Left renal pelvis (tissue), 4 donors: ENCODE results near the gene ADIPOR2. TPM values are rescaled to one million over a fixed set of nuclear protein-coding genes. Genes with fewer than 3 reads are reported as not detected.
A peak's percentile ranks its signal among the peaks of the same experiment; 100 is the strongest.

Experiments
- DNase-seq, 4 donors: peaks; one replicate each; pipeline ENCODE4 v3.0.0-alpha.2; 2013; ENCODE audit warnings: low read depth in 4 of 4, low spot score in 3 of 4
- polyA plus RNA-seq, 4 donors: library from polyadenylated mRNA; unstranded; fragments of 120-200 nt; gene quantifications; one replicate each; pipeline ENCODE4 v1.2.1, GENCODE V29; 2013; ENCODE audit not compliant: insufficient read length in 4 of 4

The ADIPOR2 gene
- 10 to 100 TPM; 41.2 to 50.7 (median 47.9) TPM for polyA plus RNA-seq

DNA sequence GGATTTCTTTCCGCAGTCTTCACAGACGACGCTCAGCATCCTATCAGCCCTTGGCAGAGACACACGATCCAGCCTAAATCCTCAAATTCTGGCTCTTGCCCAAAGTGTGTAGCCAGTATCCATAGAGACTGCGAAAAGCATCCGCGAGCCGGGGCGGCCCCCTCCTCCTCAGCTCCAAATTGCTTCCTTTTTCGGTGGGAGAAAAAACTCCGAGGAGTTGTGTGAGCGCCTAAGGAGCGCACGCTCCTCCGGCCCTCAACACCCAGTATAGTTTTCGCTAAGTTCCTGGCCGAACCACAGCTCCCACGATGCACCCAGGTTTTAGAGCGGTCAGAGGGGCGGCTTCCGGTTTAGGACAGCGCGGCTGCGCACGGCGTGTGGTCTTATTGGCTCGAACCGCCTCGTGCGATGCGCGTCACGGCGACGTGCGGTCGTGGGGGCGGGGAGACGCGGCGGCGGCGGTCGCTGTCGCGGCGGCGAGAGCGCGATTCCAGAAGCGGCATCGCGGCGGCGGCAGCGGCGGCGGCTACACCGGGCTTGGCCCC lies at the start of gene ADIPOR2:
TSS of gene ADIPOR2 (plus strand) at position 493 of the 545 bp plus-strand sequence. CDS start 63,274 bp downstream, outside the sequence.
- DNase-seq, result peak; percentile 85 to 92 (median 90)

DNA sequence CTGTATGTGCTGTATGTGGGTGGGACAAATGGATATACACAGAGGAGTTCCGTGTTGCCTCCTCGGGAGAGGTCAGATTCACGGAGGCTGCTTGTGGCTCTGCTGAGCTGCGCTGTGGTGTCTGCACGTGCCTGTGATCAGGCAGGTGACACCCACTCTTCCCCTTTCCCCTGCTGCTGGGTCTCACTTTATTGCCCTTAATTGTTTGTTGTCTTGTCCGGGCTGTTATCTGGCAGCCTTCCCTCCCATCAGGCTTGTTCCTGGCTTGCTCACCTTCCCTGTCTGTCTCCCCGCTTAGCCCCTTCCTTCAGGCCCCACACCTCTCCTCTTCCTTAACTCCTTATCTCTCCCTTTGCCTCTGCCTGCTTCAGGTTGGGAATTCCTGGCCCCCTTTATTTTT lies 48.4 kb upstream of the ADIPOR2 start:
- DNase-seq, result no peak

- no peak for DNase-seq
Measured at GRCh38 chr12:1643043-1643442, 47.8 kb upstream of the ADIPOR2 start.

- no peak for DNase-seq
Measured at GRCh38 chr12:1643905-1644533, 46.9 kb upstream of the ADIPOR2 start.

DNA sequence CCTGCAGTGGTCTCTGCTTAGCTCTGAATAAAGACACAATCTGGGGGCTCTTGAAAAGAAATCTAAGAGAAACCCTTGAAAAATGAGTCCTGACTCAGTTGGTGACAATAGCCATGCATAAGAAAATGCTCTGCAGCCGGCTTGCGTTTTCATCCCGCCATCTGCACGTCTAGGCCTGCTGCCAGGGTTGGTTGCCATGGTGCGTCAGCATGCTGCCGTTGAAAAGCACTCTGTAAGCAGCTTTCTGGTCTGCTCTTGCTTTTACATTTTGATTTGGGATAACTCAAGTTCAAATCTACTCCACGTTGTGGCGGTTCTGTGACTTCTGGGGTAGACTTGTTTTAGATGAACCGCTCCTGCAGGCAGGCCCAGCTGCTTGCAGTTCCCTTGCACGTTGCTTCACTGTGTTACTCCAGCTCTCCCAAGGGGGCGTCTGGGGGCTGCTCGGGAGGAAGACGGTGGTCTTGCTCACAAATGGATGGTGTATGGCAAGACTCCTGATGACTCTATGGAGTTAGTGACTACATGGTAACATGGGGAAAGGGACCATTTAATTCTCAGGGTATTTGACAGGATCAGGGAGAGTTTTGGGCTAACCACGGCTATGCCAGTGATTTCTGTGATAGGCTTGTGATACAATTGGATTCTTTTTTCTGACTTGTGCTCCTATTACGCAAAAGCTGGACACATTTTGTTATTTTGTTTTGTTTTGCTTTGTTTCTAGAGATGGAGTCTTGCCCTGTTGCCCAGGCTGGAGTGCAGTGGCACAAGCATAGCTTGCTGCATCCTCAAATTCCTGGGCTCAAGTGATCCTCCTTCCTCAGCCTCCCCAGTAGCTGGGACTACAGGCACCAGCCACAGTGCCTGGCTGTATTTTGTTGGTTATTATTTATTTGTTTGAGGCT lies 46.1 kb upstream of the ADIPOR2 start:
- DNase-seq, result peak in 1 of 4 donors; percentile 56

DNA sequence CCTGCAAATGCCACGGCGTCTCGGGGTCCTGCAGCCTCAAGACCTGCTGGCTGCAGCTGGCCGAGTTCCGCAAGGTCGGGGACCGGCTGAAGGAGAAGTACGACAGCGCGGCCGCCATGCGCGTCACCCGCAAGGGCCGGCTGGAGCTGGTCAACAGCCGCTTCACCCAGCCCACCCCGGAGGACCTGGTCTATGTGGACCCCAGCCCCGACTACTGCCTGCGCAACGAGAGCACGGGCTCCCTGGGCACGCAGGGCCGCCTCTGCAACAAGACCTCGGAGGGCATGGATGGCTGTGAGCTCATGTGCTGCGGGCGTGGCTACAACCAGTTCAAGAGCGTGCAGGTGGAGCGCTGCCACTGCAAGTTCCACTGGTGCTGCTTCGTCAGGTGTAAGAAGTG lies 45.1 kb upstream of the ADIPOR2 start:
- no peak for DNase-seq

DNA sequence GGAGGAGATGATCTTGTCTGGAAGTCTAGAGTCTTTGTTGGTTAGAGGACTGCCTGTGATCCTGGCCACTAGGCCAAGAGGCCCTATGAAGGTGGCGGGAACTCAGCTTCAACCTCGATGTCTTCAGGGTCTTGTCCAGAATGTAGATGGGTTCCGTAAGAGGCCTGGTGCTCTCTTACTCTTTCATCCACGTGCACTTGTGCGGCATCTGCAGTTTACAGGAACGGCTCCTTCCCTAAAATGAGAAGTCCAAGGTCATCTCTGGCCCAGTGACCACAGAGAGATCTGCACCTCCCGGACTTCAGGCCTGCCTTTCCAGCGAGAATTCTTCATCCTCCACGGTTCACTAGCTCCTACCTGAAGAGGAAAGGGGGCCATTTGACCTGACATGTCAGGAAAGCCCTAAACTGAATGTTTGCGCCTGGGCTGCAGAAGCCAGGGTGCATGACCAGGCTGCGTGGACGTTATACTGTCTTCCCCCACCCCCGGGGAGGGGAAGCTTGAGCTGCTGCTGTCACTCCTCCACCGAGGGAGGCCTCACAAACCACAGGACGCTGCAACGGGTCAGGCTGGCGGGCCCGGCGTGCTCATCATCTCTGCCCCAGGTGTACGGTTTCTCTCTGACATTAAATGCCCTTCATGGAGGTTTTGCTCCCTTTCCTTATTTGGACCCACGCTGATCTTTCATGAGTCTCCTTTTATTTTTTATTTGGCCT lies 44.1 kb upstream of the ADIPOR2 start:
- DNase-seq, result no peak

DNA sequence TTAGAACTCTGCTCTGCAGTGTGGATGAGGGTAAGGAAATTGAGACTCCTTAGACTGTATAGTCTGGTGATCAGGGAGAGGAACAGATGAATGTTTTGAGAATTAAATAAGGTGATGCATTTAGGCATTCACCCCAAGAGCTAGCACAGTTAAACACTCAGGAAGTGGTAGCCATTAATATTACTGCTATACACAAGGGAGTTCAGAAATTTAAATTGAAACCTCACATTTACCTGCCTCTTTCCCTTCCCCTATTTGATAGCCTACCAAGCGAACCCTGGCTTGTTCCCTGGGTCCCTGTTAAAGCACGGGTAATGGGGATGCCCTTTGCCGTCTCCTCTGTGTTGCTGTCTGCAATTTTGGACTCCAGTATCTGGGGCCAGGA lies 43.6 kb upstream of the ADIPOR2 start:
- DNase-seq, result no peak

- DNase-seq, result no peak
Measured at GRCh38 chr12:1650260-1650977, 40.5 kb upstream of the ADIPOR2 start.

DNA sequence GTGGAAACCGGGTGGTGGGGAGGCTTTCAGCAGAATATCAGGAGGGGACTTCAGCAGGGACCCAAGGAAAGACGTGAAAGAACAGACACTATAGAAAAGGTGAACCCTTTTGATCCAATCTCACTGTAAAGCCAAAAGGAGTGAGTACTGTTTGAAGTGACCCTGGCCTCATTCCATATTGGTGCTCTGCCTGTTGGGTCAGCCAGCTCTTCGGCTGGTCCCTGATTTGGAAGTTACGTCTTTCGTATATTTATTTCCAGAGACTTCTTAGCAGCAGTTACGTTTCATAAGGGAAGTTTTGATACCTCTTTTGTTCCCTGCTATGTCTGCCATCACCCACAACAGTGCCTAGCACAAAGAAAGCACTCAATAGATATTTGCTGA lies 39.9 kb upstream of the ADIPOR2 start:
- DNase-seq, result no peak

DNA sequence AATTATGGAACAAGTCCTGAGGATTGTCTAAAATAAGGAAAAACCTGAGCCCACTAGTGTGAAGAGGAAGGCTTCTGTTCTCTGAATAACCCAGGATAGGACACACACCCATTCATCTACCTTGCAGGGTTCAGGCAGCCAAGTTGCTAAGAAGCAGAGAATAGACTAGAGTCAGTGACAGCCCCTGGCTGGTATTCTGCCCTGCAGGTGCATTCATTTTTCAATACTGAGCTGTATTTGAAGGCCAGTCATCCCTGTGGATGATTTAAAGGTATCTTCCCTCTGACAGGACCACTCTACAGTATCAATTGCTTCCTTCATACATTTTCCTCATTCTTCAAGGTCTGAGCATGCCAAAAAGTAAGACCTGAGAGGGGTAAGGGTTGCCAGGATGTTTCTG lies 38.9 kb upstream of the ADIPOR2 start:
- DNase-seq, result no peak

DNA sequence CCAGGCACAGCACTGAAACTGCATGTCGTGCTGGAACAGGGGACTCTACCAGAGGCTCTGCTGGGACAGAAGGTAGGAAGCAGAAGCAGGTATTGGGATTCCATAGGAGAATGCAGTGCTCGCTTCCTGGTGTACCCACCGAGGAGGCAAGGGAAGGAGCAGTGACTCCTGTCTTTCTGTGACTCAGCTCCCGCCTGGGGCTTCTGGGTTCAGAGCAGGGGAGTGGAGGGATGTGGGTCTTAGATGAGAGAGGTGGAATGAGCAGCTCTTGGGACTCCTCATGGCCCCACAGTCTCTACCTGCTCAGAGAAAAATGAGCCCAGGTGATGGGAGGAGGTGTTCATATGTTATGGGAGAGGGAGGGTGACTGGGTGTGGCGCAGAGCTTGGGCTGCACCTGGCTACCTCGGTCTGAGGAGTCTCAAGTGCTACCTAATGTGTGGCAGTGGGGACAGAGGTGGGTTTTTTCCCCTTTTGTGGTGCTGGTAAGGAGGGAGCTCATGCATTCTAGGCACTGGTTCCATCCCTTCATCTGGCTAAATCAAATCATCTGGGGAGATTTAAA lies 35.6 kb upstream of the ADIPOR2 start:
- DNase-seq, result no peak

- DNase-seq, result no peak
Measured at GRCh38 chr12:1656902-1657301, 34.0 kb upstream of the ADIPOR2 start.

DNA sequence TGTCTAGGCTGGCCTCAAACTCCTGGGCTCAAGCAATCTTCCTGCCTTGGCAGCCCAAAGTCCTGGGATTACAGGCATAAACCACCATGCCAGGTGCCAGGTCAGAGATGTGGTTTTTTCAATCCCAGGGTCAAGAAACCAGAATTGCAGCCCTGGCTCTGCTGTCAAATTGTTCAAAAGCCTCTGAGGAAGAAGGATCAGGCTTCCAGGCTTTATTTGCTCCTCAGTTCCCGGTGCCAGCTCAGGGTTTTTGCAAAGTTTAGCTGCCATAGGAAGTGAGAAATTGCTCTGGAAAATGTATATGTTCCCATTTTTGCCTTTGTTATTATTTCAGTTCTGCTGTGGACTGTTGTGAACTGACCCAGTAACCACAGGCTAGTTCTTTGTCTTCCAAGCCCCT lies 33.2 kb upstream of the ADIPOR2 start:
- no peak for DNase-seq

DNA sequence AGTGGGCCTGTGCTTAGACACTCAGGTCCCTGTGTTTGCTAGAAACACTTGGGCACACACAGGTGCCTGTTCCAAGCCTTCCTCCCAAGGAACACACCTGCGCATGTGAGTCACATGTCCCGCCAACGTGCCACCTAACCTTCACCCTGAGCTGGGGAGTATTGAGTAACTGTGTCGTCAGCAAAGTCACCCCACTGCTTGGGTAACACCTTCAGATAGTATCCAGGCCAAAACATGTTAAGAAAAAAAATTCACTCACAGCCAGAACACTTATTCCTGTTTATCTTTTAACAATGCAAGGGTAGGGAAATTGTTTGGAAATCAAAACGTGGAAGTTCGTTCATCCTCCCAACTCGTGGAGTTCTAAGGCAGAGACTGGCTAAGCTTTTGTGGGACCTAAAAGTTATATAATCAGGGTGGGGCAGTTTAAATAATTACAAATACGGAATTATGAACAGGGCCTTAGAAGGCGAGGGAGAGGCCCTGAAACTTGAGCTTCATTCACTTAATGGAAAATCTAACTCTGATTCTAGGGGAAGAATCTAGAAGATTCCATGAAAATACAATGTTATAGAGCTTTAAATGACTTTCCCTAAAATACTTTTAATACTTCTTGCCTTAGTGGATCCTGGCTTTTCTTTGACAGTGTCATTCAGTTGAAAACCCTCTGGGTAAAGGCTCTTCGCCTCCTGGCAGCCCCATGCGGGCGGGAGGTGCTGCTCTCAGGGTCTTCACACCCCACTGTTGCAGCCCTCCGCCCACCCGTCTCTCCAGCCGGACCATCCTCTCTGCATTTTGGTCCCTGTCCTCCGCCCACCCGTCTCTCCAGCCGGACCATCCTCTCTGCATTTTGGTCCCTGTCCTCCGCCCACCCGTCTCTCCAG lies 30.3 kb upstream of the ADIPOR2 start:
- DNase-seq, result no peak

DNA sequence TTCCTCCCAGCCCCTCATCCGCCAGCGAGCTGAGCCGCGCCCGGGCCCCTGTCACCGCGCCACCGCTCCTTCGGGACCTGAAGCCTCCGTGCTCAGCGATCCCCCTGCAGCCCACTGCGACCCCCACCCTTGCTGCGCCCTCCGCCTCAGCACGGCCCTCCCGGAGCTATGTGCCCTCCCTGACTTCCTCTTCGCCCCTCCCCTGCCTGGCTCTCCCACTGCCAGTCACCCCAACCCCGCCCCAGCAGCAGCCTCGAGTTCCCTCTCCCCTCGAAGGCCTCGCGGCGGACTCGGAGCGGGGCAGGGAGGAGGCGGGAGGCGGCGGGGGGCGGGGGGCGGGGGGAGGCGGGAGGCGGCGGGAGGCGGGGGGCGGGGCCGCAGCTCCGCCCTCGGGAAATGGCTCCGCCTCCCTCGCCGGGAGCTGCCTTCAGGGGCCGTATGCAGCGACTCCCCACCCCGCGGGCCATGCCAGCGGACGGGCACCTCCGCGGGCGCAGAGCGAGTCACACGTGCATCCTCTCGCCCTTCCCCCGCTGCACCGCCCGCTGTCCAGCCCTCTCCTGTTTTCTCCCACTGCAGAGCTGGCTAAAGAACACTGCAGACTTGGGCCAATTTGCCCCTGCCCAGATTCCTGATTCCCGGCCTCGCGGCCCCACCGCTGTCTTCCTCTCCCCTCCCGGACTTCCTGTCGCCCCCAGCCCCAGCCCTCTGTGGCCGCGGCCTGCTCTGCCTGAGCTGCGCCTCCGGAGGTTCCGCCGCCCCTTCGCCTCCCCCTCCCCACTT lies 29.1 kb upstream of the ADIPOR2 start:
- peak in 3 of 4 donors; percentile 56 to 64 (median 56) for DNase-seq

- DNase-seq, result no peak
Measured at GRCh38 chr12:1662761-1663439, 28.0 kb upstream of the ADIPOR2 start.
